ENCODE results near the gene ADM.

DNA sequence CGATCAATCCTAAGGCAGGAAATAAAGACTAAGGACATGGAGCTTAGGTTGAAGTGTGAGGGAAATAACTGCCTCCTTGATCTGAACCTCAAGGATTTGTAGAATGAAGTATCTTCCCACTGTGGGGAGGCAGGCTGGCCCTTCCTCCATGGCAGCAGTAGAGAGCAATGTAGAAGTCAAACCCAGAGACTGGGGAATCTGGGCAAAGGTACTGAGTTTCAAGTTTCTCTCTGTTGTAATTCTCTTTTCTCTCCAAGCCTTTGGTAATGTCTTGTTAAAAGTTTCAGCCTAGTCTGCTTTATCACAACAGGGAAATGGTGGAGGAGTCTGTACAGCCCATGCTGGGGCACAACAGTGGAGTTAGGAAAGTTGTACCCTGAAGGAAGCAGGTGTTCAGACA lies 49.5 kb downstream of the ADM start:
- TF ChIP-seq, protein P1, sequence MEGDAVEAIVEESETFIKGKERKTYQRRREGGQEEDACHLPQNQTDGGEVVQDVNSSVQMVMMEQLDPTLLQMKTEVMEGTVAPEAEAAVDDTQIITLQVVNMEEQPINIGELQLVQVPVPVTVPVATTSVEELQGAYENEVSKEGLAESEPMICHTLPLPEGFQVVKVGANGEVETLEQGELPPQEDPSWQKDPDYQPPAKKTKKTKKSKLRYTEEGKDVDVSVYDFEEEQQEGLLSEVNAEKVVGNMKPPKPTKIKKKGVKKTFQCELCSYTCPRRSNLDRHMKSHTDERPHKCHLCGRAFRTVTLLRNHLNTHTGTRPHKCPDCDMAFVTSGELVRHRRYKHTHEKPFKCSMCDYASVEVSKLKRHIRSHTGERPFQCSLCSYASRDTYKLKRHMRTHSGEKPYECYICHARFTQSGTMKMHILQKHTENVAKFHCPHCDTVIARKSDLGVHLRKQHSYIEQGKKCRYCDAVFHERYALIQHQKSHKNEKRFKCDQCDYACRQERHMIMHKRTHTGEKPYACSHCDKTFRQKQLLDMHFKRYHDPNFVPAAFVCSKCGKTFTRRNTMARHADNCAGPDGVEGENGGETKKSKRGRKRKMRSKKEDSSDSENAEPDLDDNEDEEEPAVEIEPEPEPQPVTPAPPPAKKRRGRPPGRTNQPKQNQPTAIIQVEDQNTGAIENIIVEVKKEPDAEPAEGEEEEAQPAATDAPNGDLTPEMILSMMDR (IDR thresholded peaks at IDR 0.05; ENCODE audit: insufficient read depth, low read length, poor library complexity, severe bottlenecking), result no peak
- no peak for TF ChIP-seq EZH2phosphoT487 (conservative IDR thresholded peaks at IDR 0.05; ENCODE audit: low read length)

All from SU-DHL-6 (cell line).